PC-3 (cell line): ENCODE measurements around the gene CCNB3. TPM values are rescaled to one million over a fixed set of nuclear protein-coding genes. Genes with fewer than 3 reads are reported as not detected.

Experiments used
- ATAC-seq: fragments of 200-7000 bp; cut with Tn5 transposase; 2 replicates; pipeline ENCODE4 v1.9.1; 2020; ENCODE audit warnings: mild to moderate bottlenecking, moderate library complexity
- BruUV-seq: library from RNA; stranded (reverse); fragments of 400-500 nt; replicated peaks from 2 replicates; lab custom pipeline; 2021; lab: Mats Ljungman, UMichigan
- CTCF ChIA-PET: fragments of 300-600 bp; sonication (Branson Sonifier 250); formaldehyde crosslinking; loops from one replicate; lab custom pipeline; 2022; ENCODE audit warnings: antibody characterized with exemption; lab: Charles Lee
- POLR2A ChIA-PET: fragments of 300-600 bp; sonication (Branson Sonifier 250); formaldehyde crosslinking; loops from one replicate; lab custom pipeline; 2022; ENCODE audit warnings: antibody characterized with exemption; ENCODE audit not compliant: unreplicated experiment; lab: Charles Lee
- DNase-seq: peaks from one replicate; pipeline ENCODE4 v3.0.0-alpha.2; 2015
- H2AFZ ChIP-seq: fragments of 300-600 bp; sonication (generic); 2 replicates; pipeline ENCODE4 v1.6.0; 2016; ENCODE audit warnings: antibody characterized with exemption, low read length
- H3F3A ChIP-seq: fragments of 300-600 bp; sonication (generic); one replicate; pipeline ENCODE4 v1.6.0; 2017; ENCODE audit warnings: antibody characterized with exemption, low read length, control low read depth, mild to moderate bottlenecking; ENCODE audit not compliant: unreplicated experiment
- H3K27ac ChIP-seq: fragments of 300-600 bp; sonication (generic); 2 replicates; pipeline ENCODE4 v1.5.1; 2016; ENCODE audit warnings: mild to moderate bottlenecking, low read length
- H3K27me3 ChIP-seq: fragments of 300-600 bp; sonication (generic); 2 replicates; pipeline ENCODE4 v1.6.1; 2016; ENCODE audit warnings: low read length, mixed read lengths
- H3K36me3 ChIP-seq: fragments of 300-600 bp; sonication (generic); 2 replicates; pipeline ENCODE4 v1.6.1; 2016; ENCODE audit warnings: low read depth, mixed run types, low read length, mixed read lengths
- H3K4me1 ChIP-seq: fragments of 300-600 bp; sonication (generic); 2 replicates; pipeline ENCODE4 v1.5.1; 2016; ENCODE audit warnings: low read length; ENCODE audit not compliant: insufficient read depth
- H3K4me2 ChIP-seq: fragments of 300-600 bp; sonication (generic); 2 replicates; pipeline ENCODE4 v1.6.0; 2016; ENCODE audit warnings: low read length
- H3K4me3 ChIP-seq: fragments of 300-600 bp; sonication (generic); 2 replicates; pipeline ENCODE4 v1.5.1; 2016; ENCODE audit warnings: mild to moderate bottlenecking, low read length, mixed read lengths
- H3K79me2 ChIP-seq: fragments of 300-600 bp; sonication (generic); 2 replicates; pipeline ENCODE4 v1.6.1; 2017; ENCODE audit warnings: low read length, mixed read lengths
- H3K9ac ChIP-seq: fragments of 300-600 bp; sonication (generic); 2 replicates; pipeline ENCODE4 v1.6.0; 2016; ENCODE audit warnings: mild to moderate bottlenecking, low read length
- H3K9me2 ChIP-seq: fragments of 300-600 bp; sonication (generic); replicated peaks from 2 replicates; pipeline ENCODE4 v1.6.1; 2016; ENCODE audit warnings: mixed run types, low read length, mixed read lengths
- H3K9me3 ChIP-seq: fragments of 300-600 bp; sonication (generic); 2 replicates; pipeline ENCODE4 v1.6.1; 2016; ENCODE audit warnings: low read length, mixed read lengths
- H4K20me1 ChIP-seq: fragments of 300-600 bp; sonication (generic); 2 replicates; pipeline ENCODE4 v1.6.1; 2016; ENCODE audit warnings: low read length, mixed read lengths
- CTCF ChIP-seq: fragments of 300-600 bp; sonication (generic); conservative IDR thresholded peaks from 2 replicates; pipeline ENCODE4 v1.5.1; 2017; ENCODE audit warnings: antibody characterized with exemption, low read depth, mild to moderate bottlenecking, low read length
- EZH2 ChIP-seq: fragments of 300-600 bp; sonication (generic); IDR thresholded peaks from one replicate; pipeline ENCODE4 v1.6.1; 2017; ENCODE audit warnings: antibody characterized with exemption, mild to moderate bottlenecking, low read length; ENCODE audit not compliant: unreplicated experiment
- EZH2phosphoT487 ChIP-seq: fragments of 300-600 bp; sonication (generic); IDR thresholded peaks from 2 replicates; pipeline ENCODE4 v1.6.1; 2018; ENCODE audit warnings: mild to moderate bottlenecking, antibody characterized with exemption, low read length, borderline replicate concordance
- intact Hi-C: fragments of 100-400 bp; cut with micrococcal nuclease; formaldehyde crosslinking; loops from 2 replicates; pipeline ENCODE4 v1.9.0; 2023
- total RNA-seq: library from RNA; depleted of rRNA; stranded (reverse); fragments of >200 nt; gene quantifications from 2 replicates; pipeline ENCODE4 v1.2.3, GENCODE V29; 2014

The CCNB3 gene
- total RNA-seq, 1 experiment from 2014 or later, result 0.33 TPM

- TF ChIP-seq EZH2 (no peak), EZH2phosphoT487 (no peak), CTCF (no peak)
- H3K9me2 ChIP-seq, result no peaks in the 10 kb centered on the region
- intact Hi-C loops, result no loop called here
- H3K9me3 ChIP-seq, result no peaks in the 10 kb centered on the region
- POLR2A ChIA-PET, result no interaction called here
- BruUV-seq, result no TSS peak
- H3K4me2 ChIP-seq, result no peak overlapping the region
- H3K79me2 ChIP-seq, result no peaks in the 10 kb centered on the region
- no peaks in the 10 kb centered on the region for H3K27me3 ChIP-seq
- no peaks in the 10 kb centered on the region for H3K4me1 ChIP-seq
- no peak overlapping the region for H3K9ac ChIP-seq
- CTCF ChIA-PET, result no interaction called here
- ATAC-seq (no peak), DNase-seq (no peak)
- no peaks in the 10 kb centered on the region for H3F3A ChIP-seq
- H4K20me1 ChIP-seq, result no peaks in the 10 kb centered on the region
- no peaks in the 10 kb centered on the region for H3K36me3 ChIP-seq
- H3K27ac ChIP-seq, result no peak overlapping the region
- no peak overlapping the region for H3K4me3 ChIP-seq
- H2AFZ ChIP-seq, result no peak overlapping the region
Measured at GRCh38 chrX:50343917-50344316, 139.4 kb downstream of the CCNB3 start.

GRCh38 chrX:50372966-50373365, 168.4 kb downstream of the CCNB3 start:
- no peak for DNase-seq
- no peaks in the 10 kb centered on the region for H3K9me3 ChIP-seq
- H3F3A ChIP-seq, result no peaks in the 10 kb centered on the region
- no peaks in the 10 kb centered on the region for H3K9me2 ChIP-seq
- peaks cover 12% of the 10 kb centered on the region for H3K27me3 ChIP-seq
- no peak overlapping the region for H3K27ac ChIP-seq
- no peak overlapping the region for H3K9ac ChIP-seq
- ChIA-PET CTCF (no interaction called here), POLR2A (no interaction called here)
- no peaks in the 10 kb centered on the region for H4K20me1 ChIP-seq
- ATAC-seq, result no peak
- H3K4me1 ChIP-seq, result no peaks in the 10 kb centered on the region
- BruUV-seq, result no TSS peak
- H3K79me2 ChIP-seq, result no peaks in the 10 kb centered on the region
- H3K4me3 ChIP-seq, result no peak overlapping the region
- no peaks in the 10 kb centered on the region for H3K36me3 ChIP-seq
- intact Hi-C loops, result no loop called here
- H2AFZ ChIP-seq, result no peak overlapping the region
- no peak overlapping the region for H3K4me2 ChIP-seq
- TF ChIP-seq EZH2 (no peak), EZH2phosphoT487 (no peak), CTCF (no peak)

GRCh38 chrX:50375481-50376267, 171.1 kb downstream of the CCNB3 start:
- TF ChIP-seq EZH2phosphoT487 (no peak), CTCF (no peak), EZH2 (no peak)
- Histone ChIP-seq H3K4me1 (no peaks in the 10 kb centered on the region), H3K36me3 (no peaks in the 10 kb centered on the region), H3K79me2 (no peaks in the 10 kb centered on the region), H4K20me1 (no peaks in the 10 kb centered on the region), H3K27ac (no peak overlapping the region), H2AFZ (no peak overlapping the region), H3K9me2 (no peaks in the 10 kb centered on the region), H3K4me3 (no peak overlapping the region), H3K9me3 (no peaks in the 10 kb centered on the region), H3K27me3 (peaks cover under 1% of the 10 kb centered on the region; the same call in 1 of the 2 replicates), H3K4me2 (no peak overlapping the region), H3F3A (no peaks in the 10 kb centered on the region), H3K9ac (no peak overlapping the region)
- ChIA-PET POLR2A (no interaction called here), CTCF (no interaction called here)
- DNase-seq, result no peak
- intact Hi-C loops, result no loop called here
- BruUV-seq, result no TSS peak
- ATAC-seq, result no peak
